ENCODE results near the gene NDUFS5.
"Not testable (repeated sequence)": the region's sequence is repeated elsewhere in the genome, so short reads cannot be mapped to it uniquely, and the experiment has no call there.

The NDUFS5 gene

GRCh38 chr1:39063775-39064174 lies 37.6 kb downstream of the NDUFS5 start:
- DNase-seq (ENCODE audit: low spot score), result no peak

GRCh38 chr1:39065542-39065941 lies 39.4 kb downstream of the NDUFS5 start:
- no peak for DNase-seq (ENCODE audit: low spot score)

GRCh38 chr1:39068227-39068626 lies 42.1 kb downstream of the NDUFS5 start:
- DNase-seq (ENCODE audit: low spot score), result not testable (repeated sequence)

GRCh38 chr1:39071557-39071956 lies 45.4 kb downstream of the NDUFS5 start:
- DNase-seq (ENCODE audit: low spot score), result not testable (repeated sequence)

- no peak for DNase-seq (ENCODE audit: low spot score)
These were observed 50.1 kb downstream of the NDUFS5 start for GRCh38 chr1:39076127-39076798.

GRCh38 chr1:39076799-39077148 lies 50.6 kb downstream of the NDUFS5 start:
- DNase-seq (ENCODE audit: low spot score), result no peak

- DNase-seq (ENCODE audit: low spot score), result no peak
These were observed 54.2 kb downstream of the NDUFS5 start for GRCh38 chr1:39080269-39080826.

DNA sequence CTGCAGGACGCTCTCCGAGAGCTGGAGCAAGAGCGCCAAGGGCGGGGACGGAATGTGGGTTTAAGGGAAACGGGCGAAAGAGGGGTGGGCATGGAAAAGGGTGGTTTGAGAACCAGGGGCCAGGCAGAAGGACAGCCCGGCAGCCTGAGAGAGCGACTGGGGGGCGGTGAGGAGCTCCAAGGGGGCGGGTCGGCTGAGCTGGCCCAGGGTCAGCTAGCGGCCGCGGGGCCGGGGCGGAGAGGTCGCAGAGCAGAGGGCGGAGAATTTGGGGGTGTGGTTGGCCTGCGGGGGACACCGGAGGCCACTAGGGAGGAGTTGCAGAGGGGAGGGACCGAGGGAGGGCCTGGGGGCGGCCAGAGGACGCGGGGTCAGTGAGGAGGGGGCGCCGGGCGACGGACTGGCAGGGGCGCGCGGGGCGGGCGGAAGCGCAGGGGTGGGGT lies 54.7 kb downstream of the NDUFS5 start:
- no peak for DNase-seq (ENCODE audit: low spot score)

- no peak for DNase-seq (ENCODE audit: low spot score)
These were observed 55.3 kb downstream of the NDUFS5 start for GRCh38 chr1:39081271-39082009.

- no peak for DNase-seq (ENCODE audit: low spot score)
These were observed 56.1 kb downstream of the NDUFS5 start for GRCh38 chr1:39082010-39082799.

- no peak for DNase-seq (ENCODE audit: low spot score)
These were observed 56.8 kb downstream of the NDUFS5 start for GRCh38 chr1:39082811-39083576.

- no peak for DNase-seq (ENCODE audit: low spot score)
These were observed 58.0 kb downstream of the NDUFS5 start for GRCh38 chr1:39084191-39084590.
